ENCODE results near the gene TSPAN11.
"Not testable (repeated sequence)": the region's sequence is repeated elsewhere in the genome, so short reads cannot be mapped to it uniquely, and the experiment has no call there.

The TSPAN11 gene

GRCh38 chr12:31008961-31009840 is 82.7 kb downstream of the TSPAN11 start:
- H3K4me3 ChIP-seq (ENCODE audit: low read depth, low read length): no peak overlapping the region
- DNase-seq (ENCODE audit: low read depth): no peak

DNA sequence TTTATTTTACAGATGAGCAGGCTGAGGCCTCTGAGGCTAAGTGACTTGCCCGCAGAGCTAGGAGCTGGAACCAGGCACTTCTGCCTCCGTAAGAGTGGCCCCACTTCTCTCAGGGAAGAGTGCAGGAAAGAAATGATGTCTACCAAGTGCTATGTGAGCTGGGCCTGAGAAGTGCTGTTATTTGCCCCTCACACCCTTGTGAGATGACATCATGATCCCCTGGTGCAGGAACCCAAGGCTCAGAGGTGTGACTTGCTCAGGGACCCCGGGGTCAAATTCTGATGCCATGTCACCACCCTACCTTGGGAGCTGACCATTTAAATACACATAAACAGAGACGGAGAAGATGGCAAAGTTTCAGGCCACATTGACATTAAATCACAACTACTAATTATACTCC is 83.4 kb downstream of the TSPAN11 start:
- DNase-seq (ENCODE audit: low read depth): no peak
- H3K4me3 ChIP-seq (ENCODE audit: low read depth, low read length): no peak overlapping the region

GRCh38 chr12:31011336-31011735 is 84.8 kb downstream of the TSPAN11 start:
- no peak overlapping the region for H3K4me3 ChIP-seq (ENCODE audit: low read depth, low read length)
- DNase-seq (ENCODE audit: low read depth): no peak

GRCh38 chr12:31011746-31012566 is 85.4 kb downstream of the TSPAN11 start:
- no peak overlapping the region for H3K4me3 ChIP-seq (ENCODE audit: low read depth, low read length)
- no peak for DNase-seq (ENCODE audit: low read depth)

GRCh38 chr12:31012567-31012891 is 86.0 kb downstream of the TSPAN11 start:
- not testable (repeated sequence) for DNase-seq (ENCODE audit: low read depth); H3K4me3 ChIP-seq (ENCODE audit: low read depth, low read length)

- no peak for DNase-seq (ENCODE audit: low read depth)
- no peak overlapping the region for H3K4me3 ChIP-seq (ENCODE audit: low read depth, low read length)
Measured at GRCh38 chr12:31015215-31015614, 88.7 kb downstream of the TSPAN11 start.

- H3K4me3 ChIP-seq (ENCODE audit: low read depth, low read length): no peak overlapping the region
- DNase-seq (ENCODE audit: low read depth): no peak
Measured at GRCh38 chr12:31016057-31016456, 89.5 kb downstream of the TSPAN11 start.

DNA sequence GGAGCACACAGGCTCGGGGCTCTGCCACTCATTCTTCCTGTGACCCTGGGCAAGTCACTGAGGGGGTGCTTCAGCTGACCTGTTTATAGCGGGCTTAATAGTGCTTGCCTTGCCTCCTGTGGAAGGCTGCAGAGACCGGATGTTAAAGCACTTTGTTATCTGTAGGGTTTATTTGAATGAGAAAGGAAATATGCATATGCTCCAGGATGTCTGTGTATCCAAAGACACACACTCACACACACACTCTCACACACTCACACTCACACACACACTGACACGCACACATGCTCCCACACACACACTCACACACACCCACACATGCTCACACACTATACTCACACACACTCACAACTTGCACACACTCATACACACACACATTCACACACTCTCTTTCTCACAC is 91.0 kb downstream of the TSPAN11 start:
- no peak overlapping the region for H3K4me3 ChIP-seq (ENCODE audit: low read depth, low read length)
- DNase-seq (ENCODE audit: low read depth): no peak

GRCh38 chr12:31018106-31018789 is 91.7 kb downstream of the TSPAN11 start:
- no peak for DNase-seq (ENCODE audit: low read depth)
- H3K4me3 ChIP-seq (ENCODE audit: low read depth, low read length): no peak overlapping the region

DNA sequence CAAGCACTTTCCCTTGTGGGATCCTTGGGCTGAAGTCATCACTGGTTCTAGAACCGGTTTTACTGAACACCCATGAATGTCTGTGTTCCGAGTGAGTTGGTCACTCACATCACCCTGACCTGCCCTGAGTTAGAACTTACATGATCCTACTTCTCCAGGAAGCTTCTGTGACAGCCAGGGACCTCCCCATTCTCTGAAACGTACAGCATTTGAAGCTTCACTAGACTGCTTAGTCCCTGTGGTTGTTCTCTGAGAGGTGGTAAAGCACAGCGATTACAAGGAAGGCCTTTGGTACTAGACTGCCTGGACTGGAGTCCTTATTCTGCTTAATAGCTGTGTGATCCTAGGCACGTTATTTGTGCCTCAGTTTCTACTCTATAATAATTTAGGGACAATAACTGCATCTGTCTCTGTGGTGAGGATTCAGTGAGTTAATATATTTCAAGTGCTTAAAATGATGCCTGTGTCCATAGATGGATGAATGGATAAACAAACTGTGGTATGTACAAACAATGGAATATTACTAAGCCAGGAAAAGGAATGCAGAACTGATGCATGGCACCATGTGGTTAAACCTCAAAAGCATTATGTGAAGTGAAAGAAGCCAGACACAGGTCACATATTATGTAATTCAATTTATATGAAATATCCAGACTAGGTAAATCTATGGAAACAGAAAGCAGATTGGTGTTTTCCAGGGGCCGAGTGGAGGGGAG is 92.4 kb downstream of the TSPAN11 start:
- DNase-seq (ENCODE audit: low read depth): no peak
- no peak overlapping the region for H3K4me3 ChIP-seq (ENCODE audit: low read depth, low read length)

GRCh38 chr12:31019561-31019960 is 93.0 kb downstream of the TSPAN11 start:
- DNase-seq (ENCODE audit: low read depth): no peak
- H3K4me3 ChIP-seq (ENCODE audit: low read depth, low read length): no peak overlapping the region

GRCh38 chr12:31019976-31020375 is 93.4 kb downstream of the TSPAN11 start:
- no peak for DNase-seq (ENCODE audit: low read depth)
- H3K4me3 ChIP-seq (ENCODE audit: low read depth, low read length): no peak overlapping the region

DNA sequence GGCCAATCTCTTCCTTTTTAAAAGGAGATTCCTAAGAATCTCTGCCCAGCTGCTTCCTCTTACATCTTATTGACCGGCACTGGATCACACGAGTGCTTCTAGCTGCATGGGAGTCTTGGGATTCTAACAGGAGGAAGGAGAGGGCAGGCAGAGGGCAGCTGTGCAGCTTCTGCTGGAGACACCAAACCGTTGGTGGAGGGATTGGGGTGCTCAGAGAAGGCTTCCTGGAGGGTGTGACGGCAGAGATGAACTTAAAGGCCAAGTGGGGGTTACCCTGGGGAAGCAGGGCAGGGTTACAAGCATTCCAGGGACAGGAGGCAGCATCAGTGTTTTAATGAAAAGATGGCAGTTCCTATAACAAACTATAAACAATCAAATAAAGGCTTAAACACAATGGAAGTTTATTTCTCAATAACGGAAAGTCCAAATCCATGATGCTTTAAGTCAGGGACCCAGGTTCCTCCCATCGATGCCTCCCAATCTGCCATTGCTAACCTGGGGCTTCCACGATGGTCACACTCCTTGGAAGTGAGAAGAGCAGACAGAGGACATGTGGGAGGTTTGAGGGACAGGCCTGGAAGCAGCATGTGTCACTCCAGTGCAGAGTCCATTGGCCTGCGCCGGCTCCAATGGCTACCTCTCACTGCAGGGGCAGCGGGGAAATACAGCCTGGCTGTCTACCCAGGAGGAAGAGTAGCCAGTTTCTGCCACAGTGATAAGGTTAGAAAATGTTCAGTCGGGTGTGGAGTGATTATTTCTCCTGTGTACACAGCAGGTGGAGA is 94.0 kb downstream of the TSPAN11 start:
- no peak overlapping the region for H3K4me3 ChIP-seq (ENCODE audit: low read depth, low read length)
- no peak for DNase-seq (ENCODE audit: low read depth)

- no peak for DNase-seq (ENCODE audit: low read depth)
- H3K4me3 ChIP-seq (ENCODE audit: low read depth, low read length): no peak overlapping the region
Measured at GRCh38 chr12:31021181-31021580, 94.6 kb downstream of the TSPAN11 start.

GRCh38 chr12:31021809-31022494 is 95.4 kb downstream of the TSPAN11 start:
- no peak overlapping the region for H3K4me3 ChIP-seq (ENCODE audit: low read depth, low read length)
- DNase-seq (ENCODE audit: low read depth): no peak

- DNase-seq (ENCODE audit: low read depth): no peak
- H3K4me3 ChIP-seq (ENCODE audit: low read depth, low read length): no peak overlapping the region
Measured at GRCh38 chr12:31023271-31023724, 96.8 kb downstream of the TSPAN11 start.

GRCh38 chr12:31026202-31026601 is 99.7 kb downstream of the TSPAN11 start:
- no peak overlapping the region for H3K4me3 ChIP-seq (ENCODE audit: low read depth, low read length)
- DNase-seq (ENCODE audit: low read depth): no peak

DNA sequence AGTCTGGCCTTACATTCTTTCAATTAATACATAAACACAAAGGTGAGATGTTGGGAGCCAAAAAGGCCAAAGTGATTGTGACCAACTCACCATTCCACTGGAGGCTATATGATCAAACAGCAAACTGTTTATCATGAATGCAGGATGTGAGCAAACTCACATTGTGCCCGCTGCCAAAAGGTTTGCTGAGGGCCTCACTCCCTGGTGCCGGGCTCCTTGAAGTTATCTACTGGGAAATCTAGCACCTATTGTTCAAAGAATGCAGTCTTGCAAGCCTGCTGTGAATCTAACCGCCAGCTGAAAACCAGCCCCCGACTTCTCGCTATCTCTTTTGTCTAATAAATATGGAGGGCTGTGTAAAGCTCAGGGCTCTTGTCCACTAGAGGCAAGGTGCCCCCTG is 100.5 kb downstream of the TSPAN11 start:
- not testable (repeated sequence) for DNase-seq (ENCODE audit: low read depth); H3K4me3 ChIP-seq (ENCODE audit: low read depth, low read length)
